IPS-20b (cell line): ENCODE results near the gene SLC33A1.
"Not testable (repeated sequence)": the region's sequence is repeated elsewhere in the genome, so short reads cannot be mapped to it uniquely, and the experiment has no call there.

Source experiments
- H3K27ac ChIP-seq: one replicate; pipeline ENCODE4 v1.5.1; 2013; ENCODE audit warnings: low read length
- H3K27me3 ChIP-seq: 2 replicates; pipeline ENCODE4 v1.6.1; 2013; ENCODE audit warnings: mild to moderate bottlenecking, low read length, inconsistent platforms; ENCODE audit not compliant: insufficient read depth
- H3K36me3 ChIP-seq: 2 replicates; pipeline ENCODE4 v1.6.1; 2013; ENCODE audit warnings: low read depth, mild to moderate bottlenecking, inconsistent platforms, low read length, moderate library complexity; ENCODE audit not compliant: insufficient read depth
- H3K4me1 ChIP-seq: 2 replicates; pipeline ENCODE4 v1.6.1; 2013; ENCODE audit warnings: mild to moderate bottlenecking, control low read depth, inconsistent platforms, low read length, moderate library complexity; ENCODE audit not compliant: insufficient read depth
- H3K4me3 ChIP-seq: 2 replicates; pipeline ENCODE4 v1.5.1; 2013; ENCODE audit warnings: mild to moderate bottlenecking, low read length, inconsistent platforms
- H3K9ac ChIP-seq: 2 replicates; pipeline ENCODE4 v1.6.1; 2013; ENCODE audit warnings: low read depth, mild to moderate bottlenecking, inconsistent platforms, low read length, moderate library complexity
- H3K9me3 ChIP-seq: 2 replicates; pipeline ENCODE4 v1.6.1; 2013; ENCODE audit warnings: mild to moderate bottlenecking, low read depth, low read length, inconsistent platforms; ENCODE audit not compliant: insufficient read depth

SLC33A1 gene

GRCh38 chr3:155876037-155876436 is 21.8 kb upstream of the SLC33A1 start:
- H3K9me3 ChIP-seq, result no peaks in the 10 kb centered on the region
- H3K4me1 ChIP-seq, result peaks cover 11% of the 10 kb centered on the region

DNA sequence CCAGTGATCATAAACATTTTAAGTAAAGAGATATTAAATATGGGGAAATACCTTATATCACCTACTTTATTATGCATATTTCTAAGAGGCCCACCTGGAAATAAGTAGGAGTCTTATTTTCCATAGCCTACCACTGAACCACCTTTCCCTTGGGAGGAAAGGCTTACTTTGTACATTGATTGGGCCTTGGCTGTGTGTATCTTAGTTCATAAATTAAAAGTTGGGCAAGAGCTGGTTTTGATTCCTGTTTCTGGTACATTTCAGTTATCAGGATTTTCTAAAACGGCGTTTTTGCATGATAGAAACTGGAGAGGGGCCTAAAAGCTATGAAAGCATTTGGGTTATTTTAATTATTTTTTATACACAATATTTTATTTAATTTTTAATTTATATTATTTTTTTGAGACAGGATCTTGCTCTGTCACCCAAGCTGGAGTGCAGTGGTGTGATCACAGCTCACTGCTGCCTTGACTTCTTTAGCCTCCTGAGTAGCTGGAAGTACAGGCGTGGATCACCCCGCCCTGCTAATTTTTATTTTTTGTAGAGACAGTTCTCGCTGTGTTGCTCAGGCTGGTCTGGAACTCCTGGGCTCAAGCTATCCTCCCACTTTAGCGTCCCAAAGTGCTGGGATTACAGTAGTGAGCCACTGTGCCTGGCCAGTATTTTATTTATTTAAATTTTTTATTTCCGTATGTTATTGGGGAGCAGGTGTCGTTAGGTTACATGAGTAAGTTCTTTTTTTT is 18.8 kb upstream of the SLC33A1 start:
- H3K9ac ChIP-seq, result no peak overlapping the region; the same call in 1 of the 2 replicates
- peaks cover 13% of the 10 kb centered on the region for H3K4me1 ChIP-seq
- H3K9me3 ChIP-seq, result no peaks in the 10 kb centered on the region
- H3K4me3 ChIP-seq, result peak overlapping the region; percentile 82
- H3K27ac ChIP-seq, result no peak overlapping the region
- H3K27me3 ChIP-seq, result no peaks in the 10 kb centered on the region
- no peaks in the 10 kb centered on the region for H3K36me3 ChIP-seq

More at GRCh38 chr3:155876037-155876436, 21.8 kb upstream of the SLC33A1 start:
- Histone ChIP-seq H3K27me3 (no peaks in the 10 kb centered on the region), H3K9ac (no peak overlapping the region), H3K36me3 (no peaks in the 10 kb centered on the region), H3K27ac (no peak overlapping the region), H3K4me3 (no peak overlapping the region)

GRCh38 chr3:155871746-155872158 is 17.5 kb upstream of the SLC33A1 start:
- H3K4me3 ChIP-seq, result peak overlapping the region; percentile 82
- no peak overlapping the region for H3K27ac ChIP-seq
- peak overlapping the region; percentile 95 for H3K9ac ChIP-seq
- H3K4me1 ChIP-seq, result peaks cover 13% of the 10 kb centered on the region
- H3K9me3 ChIP-seq, result no peaks in the 10 kb centered on the region
- no peaks in the 10 kb centered on the region for H3K36me3 ChIP-seq
- no peaks in the 10 kb centered on the region for H3K27me3 ChIP-seq

DNA sequence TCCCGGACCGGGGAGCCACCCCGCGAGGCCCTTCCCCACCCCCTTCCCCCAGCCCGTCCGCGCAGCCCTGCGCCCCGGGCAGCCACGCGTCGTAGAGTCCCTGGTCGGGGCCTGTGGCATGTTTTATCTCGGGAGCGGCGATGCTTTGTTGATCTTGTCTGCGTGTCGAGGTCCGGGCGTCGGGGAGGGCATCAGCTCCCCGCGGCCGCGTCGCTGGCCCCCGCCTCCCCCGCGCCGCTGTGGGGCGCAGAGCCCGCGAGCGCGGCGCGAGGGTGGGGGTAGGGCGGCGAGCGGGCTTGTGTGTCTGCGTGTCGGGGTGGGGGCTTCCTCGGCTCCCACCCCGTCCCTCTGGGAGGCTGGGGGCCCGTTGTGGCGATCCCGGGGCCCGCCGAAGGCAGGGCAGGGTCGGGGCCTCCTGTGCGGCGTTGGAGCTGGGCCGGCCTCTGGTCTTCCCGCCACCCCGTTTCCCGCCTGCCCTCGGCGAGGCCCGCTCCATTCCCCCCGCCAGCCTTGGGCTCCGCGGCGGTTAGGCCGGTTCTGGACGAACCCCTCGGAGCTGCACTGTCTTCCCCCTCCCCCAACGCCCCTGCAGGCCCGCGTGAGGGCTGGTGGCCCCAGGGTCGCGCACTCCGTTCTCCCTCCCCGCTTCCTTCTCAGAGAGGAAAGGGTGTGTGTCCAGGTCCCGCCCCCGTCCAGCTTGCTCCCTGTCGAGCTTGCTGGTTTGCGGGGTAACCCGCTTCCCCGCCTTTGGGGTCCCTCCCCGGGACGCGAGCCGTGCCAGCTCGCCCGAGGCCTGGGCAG is 16.9 kb upstream of the SLC33A1 start:
- H3K9me3 ChIP-seq, result no peaks in the 10 kb centered on the region
- H3K4me3 ChIP-seq, result peak overlapping the region; percentile 82
- peak overlapping the region; percentile 86 for H3K27ac ChIP-seq
- H3K27me3 ChIP-seq, result no peaks in the 10 kb centered on the region
- H3K4me1 ChIP-seq, result peaks cover 13% of the 10 kb centered on the region
- peak overlapping the region; percentile 95 for H3K9ac ChIP-seq
- H3K36me3 ChIP-seq, result no peaks in the 10 kb centered on the region

DNA sequence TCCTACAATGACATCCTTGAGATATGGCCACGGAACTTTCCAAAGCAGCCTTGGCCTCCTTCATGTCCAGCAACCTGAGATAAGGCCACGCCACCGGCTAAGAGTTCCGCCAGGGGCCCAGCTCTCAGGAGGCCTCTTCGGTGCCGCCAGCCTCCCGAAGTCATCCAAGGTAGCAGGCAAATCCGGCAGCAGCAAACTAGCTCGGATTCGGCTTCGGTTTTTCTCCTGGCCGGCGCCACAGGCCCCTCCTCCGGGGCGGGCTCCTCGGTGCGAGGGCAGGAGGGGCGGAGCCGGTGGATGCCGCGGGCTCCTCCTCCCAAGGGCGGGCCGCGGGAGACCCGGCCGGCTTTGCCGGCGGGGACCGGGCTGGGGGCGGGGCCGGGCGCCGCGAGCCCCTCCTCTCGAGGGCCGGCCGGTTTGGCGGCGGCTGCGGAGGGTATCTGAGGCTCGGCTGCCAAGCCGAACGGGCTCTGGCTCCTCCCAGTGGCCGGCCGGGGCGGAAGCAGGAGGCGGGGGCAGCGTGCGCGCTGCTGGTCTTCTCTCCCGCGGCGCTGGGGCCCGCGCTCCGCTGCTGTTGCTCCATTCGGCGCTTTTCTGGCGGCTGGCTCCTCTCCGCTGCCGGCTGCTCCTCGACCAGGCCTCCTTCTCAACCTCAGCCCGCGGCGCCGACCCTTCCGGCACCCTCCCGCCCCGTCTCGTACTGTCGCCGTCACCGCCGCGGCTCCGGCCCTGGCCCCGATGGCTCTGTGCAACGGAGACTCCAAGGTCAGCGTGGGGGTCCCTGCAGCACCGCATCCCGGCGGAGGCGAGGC is 16.1 kb upstream of the SLC33A1 start, which contains the start of gene GMPS:
Gene GMPS (plus strand): TSS at position 518 of the 812 bp plus-strand sequence. CDS start 221 bp downstream, at position 739.
- Histone ChIP-seq H3K27ac (peak within 1 kb of the TSS; percentile 86), H3K36me3 (no peaks in the 10 kb centered on the region), H3K4me1 (peaks cover 13% of the 10 kb centered on the region), H3K27me3 (no peaks in the 10 kb centered on the region), H3K9ac (peak within 1 kb of the TSS; percentile 95), H3K9me3 (no peaks in the 10 kb centered on the region), H3K4me3 (peak within 1 kb of the TSS; percentile 82)

DNA sequence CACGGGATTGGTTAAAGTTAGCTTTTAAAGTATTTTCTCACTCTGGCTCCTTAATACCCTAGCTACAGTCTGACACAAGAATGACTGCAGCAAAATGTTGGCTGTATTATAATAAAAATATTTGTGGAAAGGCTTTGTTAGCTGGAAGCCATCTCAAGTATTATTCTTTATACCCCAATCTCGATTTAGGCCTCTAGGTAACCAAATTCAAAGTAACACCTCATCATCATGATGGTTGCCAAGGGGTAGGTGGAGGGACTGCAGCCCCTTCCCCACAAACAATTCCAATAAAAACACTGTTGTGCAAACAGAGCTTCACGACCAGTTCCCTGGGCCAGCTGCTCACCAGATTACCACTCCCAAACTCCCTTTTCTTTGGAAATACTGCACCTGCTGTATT is 15.5 kb upstream of the SLC33A1 start:
- Histone ChIP-seq H3K36me3 (no peaks in the 10 kb centered on the region), H3K9me3 (no peaks in the 10 kb centered on the region), H3K9ac (peak overlapping the region; percentile 87; the same call in 1 of the 2 replicates), H3K4me1 (peaks cover 13% of the 10 kb centered on the region), H3K27ac (peak overlapping the region; percentile 29), H3K4me3 (peak overlapping the region; percentile 80), H3K27me3 (no peaks in the 10 kb centered on the region)

DNA sequence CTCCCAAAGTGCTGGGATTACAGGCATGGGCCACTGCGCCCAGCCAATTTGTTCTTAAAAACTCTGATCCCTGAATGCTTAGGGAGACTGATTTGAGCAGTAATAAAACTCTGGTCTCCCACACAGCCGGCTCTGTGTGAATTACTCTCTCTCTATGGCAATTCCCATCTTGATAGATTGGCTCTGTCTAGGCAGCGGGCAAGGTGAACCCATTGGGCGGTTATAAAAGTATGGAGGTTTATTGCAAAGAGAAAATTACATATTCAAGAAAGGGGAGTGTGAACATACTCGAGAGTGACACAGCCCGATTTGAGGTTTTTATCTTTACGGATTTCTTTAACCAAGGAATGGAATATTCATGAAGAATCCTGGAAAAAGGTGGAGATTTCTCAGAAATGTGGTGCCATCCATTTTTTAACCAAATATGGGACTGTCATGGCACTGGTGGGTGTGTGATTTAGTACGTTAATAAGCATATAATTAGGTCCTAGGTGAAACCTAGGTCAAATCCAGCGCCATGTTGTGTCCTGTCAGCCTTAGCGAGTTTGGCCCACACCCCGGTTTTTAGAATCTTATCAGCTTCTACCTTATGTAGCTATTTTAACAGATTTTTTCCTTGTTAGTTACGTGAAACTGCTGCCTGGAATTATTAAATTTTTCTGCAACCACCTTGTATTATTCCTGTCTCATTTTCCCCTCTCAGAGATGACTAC is 9.0 kb upstream of the SLC33A1 start:
- Histone ChIP-seq H3K27ac (no peak overlapping the region), H3K4me3 (no peak overlapping the region), H3K9me3 (no peaks in the 10 kb centered on the region), H3K36me3 (no peaks in the 10 kb centered on the region), H3K27me3 (no peaks in the 10 kb centered on the region), H3K4me1 (no peaks in the 10 kb centered on the region), H3K9ac (no peak overlapping the region)

DNA sequence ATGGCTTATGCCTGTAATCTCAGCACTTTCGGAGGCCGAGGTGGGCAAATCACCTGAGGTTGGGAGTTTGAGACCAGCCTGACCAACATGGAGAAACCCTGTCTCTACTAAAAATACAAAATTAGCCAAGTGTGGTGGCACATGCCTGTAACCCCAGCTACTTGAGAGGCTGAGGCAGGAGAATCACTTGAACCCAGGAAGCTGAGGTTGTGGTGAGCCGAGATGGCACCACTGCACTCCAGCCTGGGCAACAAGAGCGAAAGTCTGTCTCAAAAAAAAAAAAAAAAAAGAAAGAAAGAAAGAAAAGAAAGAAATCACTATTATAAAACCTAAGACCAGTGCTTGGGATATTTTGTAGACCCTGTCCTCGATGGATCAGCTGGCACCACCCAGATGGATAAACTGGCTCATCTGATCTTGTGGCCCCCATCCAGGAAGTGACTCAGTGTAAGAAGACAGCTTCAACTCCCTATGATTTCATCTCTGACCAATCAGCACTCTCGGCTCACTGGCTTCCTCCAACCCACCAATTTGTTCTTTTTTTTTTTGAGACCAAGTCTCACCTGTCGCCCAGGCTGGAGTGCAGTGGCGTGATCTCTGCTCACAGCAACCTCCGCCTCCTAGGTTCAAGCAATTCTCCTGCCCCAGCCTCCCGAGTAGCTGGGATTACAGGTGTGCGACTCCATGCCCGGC is 8.2 kb upstream of the SLC33A1 start:
- H3K27ac ChIP-seq, result not testable (repeated sequence)

GRCh38 chr3:155861476-155862183 is 7.4 kb upstream of the SLC33A1 start:
- H3K9me3 ChIP-seq, result no peaks in the 10 kb centered on the region

More for the DNA sequence above, 8.2 kb upstream of the SLC33A1 start:
- not testable (repeated sequence) for H3K9me3 ChIP-seq, H3K4me3 ChIP-seq, H3K36me3 ChIP-seq, H3K9ac ChIP-seq, H3K4me1 ChIP-seq, H3K27me3 ChIP-seq

GRCh38 chr3:155860424-155860823 is 6.2 kb upstream of the SLC33A1 start:
- H3K36me3 ChIP-seq, H3K4me3 ChIP-seq, H3K9ac ChIP-seq, H3K27me3 ChIP-seq, H3K4me1 ChIP-seq, H3K9me3 ChIP-seq, H3K27ac ChIP-seq: not testable (repeated sequence)

More at GRCh38 chr3:155861476-155862183, 7.4 kb upstream of the SLC33A1 start:
- H3K4me3 ChIP-seq, result no peak overlapping the region
- no peaks in the 10 kb centered on the region for H3K27me3 ChIP-seq
- H3K27ac ChIP-seq, result no peak overlapping the region
- H3K9ac ChIP-seq, result no peak overlapping the region
- no peaks in the 10 kb centered on the region for H3K4me1 ChIP-seq
- H3K36me3 ChIP-seq, result no peaks in the 10 kb centered on the region
